NCI-H146 (cell line): ENCODE data around the gene KTI12.

Experiments
- DNase-seq: peaks from one replicate; lab custom pipeline; 2025; lab: John Stamatoyannopoulos, UW

The KTI12 gene

DNA sequence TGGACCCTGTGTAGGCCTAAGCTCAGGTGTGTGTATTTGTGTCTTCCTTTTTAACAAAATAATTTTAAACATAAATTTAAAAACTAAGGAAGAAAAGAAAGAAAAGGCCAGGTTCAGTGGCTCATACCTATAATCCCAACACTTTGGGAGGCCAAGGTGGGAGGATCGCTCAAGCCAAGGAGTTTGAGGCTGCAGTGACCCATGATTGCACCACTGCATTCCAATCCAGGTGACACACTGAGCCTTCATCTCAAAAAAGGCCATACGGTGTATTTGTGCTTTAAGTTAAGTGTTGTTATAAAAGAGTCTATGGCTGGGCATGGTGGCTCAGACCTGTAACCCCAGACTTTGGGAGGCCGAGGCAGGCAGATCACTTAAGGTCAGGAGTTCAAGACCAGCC, 51.4 kb downstream of the KTI12 start:
- no peak for DNase-seq
